CD4-positive, alpha-beta T cell treated with Interleukin-17A for 4 hours (primary cell): ENCODE data around the gene TSPYL6.
"Not testable (repeated sequence)": the region's sequence is repeated elsewhere in the genome, so short reads cannot be mapped to it uniquely, and the experiment has no call there.

ENCODE experiments used
- DNase-seq: peaks from one replicate; pipeline ENCODE4 v3.0.0-alpha.2; 2020; ENCODE audit warnings: mixed read lengths

The TSPYL6 gene

GRCh38 chr2:54256091-54256694, at the start of gene TSPYL6:
TSS of gene TSPYL6 (minus strand) at chr2:54256229. CDS start at chr2:54256151, 78 bp downstream.
- DNase-seq: no peak

- no peak for DNase-seq
These were observed 47.6 kb upstream of the TSPYL6 start for GRCh38 chr2:54303631-54304030.

- no peak for DNase-seq
These were observed 42.5 kb upstream of the TSPYL6 start for GRCh38 chr2:54298514-54298913.

GRCh38 chr2:54295911-54296310, 39.9 kb upstream of the TSPYL6 start:
- DNase-seq: no peak

- DNase-seq: not testable (repeated sequence)
These were observed 38.6 kb upstream of the TSPYL6 start for GRCh38 chr2:54294665-54295064.

- DNase-seq: no peak
These were observed 34.5 kb upstream of the TSPYL6 start for GRCh38 chr2:54290356-54291025.

GRCh38 chr2:54289917-54290316, 33.9 kb upstream of the TSPYL6 start:
- no peak for DNase-seq

GRCh38 chr2:54287532-54287931, 31.5 kb upstream of the TSPYL6 start:
- no peak for DNase-seq

- no peak for DNase-seq
These were observed 29.4 kb upstream of the TSPYL6 start for GRCh38 chr2:54285451-54285850.

GRCh38 chr2:54284826-54285225, 28.8 kb upstream of the TSPYL6 start:
- no peak for DNase-seq

GRCh38 chr2:54279385-54279784, 23.4 kb upstream of the TSPYL6 start:
- DNase-seq: no peak

GRCh38 chr2:54275541-54275940, 19.5 kb upstream of the TSPYL6 start:
- DNase-seq: no peak

- DNase-seq: no peak
These were observed 18.8 kb upstream of the TSPYL6 start for GRCh38 chr2:54274781-54275242.

GRCh38 chr2:54271843-54272627, 16.0 kb upstream of the TSPYL6 start:
- no peak for DNase-seq

GRCh38 chr2:54271189-54271588, 15.2 kb upstream of the TSPYL6 start:
- no peak for DNase-seq

- no peak for DNase-seq
These were observed 11.5 kb upstream of the TSPYL6 start for GRCh38 chr2:54267577-54267976.

- not testable (repeated sequence) for DNase-seq
These were observed 9.1 kb upstream of the TSPYL6 start for GRCh38 chr2:54265081-54265480.

- no peak for DNase-seq
These were observed 6.2 kb upstream of the TSPYL6 start for GRCh38 chr2:54262015-54262765.

- no peak for DNase-seq
These were observed 5.5 kb upstream of the TSPYL6 start for GRCh38 chr2:54261537-54261936.

- DNase-seq: no peak
These were observed 4.2 kb upstream of the TSPYL6 start for GRCh38 chr2:54260241-54260595.

- no peak for DNase-seq
These were observed 3.6 kb upstream of the TSPYL6 start for GRCh38 chr2:54259413-54260240.

- no peak for DNase-seq
These were observed 2.1 kb upstream of the TSPYL6 start for GRCh38 chr2:54258166-54258565.
